GM12801 (cell line): ENCODE results near the gene VPS37B.

ENCODE experiments used
- TF ChIP-seq, protein P1 (sequence below): IDR thresholded peaks from one replicate; pipeline ENCODE4 v1.5.1; 2011; ENCODE audit warnings: control low read depth; ENCODE audit not compliant: insufficient read length; ENCODE audit errors: extremely low read depth

VPS37B gene

DNA sequence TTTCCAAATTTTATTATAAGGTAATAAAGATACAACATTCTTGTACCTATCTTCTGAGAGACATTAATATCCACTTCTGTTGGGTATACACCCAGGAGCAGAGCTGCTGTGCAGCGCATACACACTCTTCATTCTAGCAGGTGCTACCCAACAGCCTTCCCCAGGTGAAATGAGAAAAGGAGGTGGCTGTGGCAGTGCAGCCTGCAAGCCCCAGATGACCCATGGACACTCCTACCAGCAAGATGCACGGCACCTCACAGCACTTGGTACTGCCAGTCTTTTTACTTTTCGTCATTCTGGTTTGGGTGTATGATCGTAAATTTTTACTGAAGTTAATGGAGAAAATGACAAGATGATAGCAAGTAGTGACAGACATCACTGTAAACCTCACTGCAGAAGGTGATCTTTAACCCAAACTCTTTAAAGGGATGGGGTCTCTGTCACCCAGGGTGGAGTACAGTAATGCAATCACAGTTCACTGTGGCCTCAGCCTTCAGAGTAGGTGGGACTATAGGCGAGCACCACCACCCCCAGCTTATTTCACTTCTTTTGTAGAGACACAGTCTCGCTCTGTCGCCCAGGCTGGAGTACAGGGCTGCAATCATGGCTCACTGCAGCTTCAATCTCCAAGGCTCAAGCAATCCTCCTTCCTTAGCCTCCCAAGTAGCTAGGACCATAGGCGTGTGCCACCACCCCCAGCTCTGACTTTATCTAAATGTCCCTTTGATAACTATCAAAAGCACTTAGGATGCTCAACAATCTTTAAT, 26.5 kb downstream of the VPS37B start:
- TF ChIP-seq, protein P1, sequence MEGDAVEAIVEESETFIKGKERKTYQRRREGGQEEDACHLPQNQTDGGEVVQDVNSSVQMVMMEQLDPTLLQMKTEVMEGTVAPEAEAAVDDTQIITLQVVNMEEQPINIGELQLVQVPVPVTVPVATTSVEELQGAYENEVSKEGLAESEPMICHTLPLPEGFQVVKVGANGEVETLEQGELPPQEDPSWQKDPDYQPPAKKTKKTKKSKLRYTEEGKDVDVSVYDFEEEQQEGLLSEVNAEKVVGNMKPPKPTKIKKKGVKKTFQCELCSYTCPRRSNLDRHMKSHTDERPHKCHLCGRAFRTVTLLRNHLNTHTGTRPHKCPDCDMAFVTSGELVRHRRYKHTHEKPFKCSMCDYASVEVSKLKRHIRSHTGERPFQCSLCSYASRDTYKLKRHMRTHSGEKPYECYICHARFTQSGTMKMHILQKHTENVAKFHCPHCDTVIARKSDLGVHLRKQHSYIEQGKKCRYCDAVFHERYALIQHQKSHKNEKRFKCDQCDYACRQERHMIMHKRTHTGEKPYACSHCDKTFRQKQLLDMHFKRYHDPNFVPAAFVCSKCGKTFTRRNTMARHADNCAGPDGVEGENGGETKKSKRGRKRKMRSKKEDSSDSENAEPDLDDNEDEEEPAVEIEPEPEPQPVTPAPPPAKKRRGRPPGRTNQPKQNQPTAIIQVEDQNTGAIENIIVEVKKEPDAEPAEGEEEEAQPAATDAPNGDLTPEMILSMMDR: no peak

GRCh38 chr12:122868471-122869177, 27.3 kb downstream of the VPS37B start:
- TF ChIP-seq, protein P1: no peak

DNA sequence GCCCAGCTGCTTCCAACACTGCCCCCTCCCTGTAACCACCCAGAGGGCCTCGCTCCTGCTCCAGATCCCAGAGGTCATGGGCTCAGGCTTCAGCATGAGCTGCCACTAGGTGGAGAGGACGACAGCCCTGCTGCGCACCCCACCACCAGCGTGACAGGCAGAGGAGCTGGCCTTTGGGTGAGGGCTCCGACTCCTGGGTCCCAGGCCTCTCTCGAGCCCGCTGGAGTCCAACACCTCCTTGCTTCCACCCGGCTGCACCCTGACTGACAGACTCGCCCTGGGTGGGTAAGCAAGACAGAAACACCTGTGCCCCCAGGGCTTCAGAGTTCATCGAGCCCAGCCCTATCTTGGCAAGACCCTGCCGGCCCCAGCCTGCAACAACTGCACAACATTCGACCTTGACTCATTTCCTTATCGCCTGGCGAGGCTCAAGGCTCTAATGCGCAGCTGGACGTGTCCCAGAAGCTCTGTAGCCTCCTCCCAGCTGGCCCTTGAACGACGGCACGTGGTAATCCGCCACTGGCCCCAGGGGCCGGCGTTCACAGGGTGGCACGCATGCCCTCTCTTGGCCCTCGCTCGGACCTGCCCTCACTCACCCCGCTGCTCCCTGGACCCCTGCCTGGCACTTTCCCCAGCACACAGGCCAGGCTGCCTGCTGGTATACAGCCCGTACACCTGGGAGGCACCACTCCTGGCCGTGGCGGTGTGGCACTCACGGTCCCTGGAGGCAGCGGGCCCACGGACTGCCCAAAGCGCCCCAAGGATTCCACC, 28.0 kb downstream of the VPS37B start:
- TF ChIP-seq, protein P1: no peak

DNA sequence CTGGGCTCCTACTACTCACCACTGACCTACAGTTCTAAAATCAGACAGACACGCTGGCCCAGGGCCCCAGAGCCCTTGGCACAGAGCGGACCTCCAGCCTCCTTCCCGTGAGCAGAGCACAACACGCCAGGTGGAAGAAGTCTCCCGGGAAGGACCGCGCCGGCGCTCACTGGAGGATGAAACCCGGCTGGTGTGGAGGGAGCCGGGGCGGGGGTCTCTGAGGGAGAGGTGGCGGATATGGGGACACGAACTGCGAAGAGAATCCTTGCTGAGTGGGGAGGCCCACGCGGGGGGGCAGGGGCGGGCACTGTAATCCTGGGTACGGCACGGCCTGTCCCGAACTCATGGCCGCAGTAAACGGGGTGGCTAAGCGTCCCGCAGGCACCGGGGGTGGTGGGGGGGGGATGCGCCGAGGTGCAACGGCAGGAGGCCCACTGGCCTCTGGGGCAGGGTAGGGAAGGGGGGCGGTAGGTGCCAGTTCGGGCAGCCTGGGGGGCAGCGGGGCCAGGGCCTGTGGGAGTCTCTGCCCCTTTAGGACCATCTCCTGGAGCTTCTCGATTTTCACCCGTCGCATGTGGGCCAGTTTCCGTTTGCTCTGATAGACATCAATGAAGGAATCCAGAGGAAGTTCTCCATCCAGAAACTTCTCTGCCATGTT, 28.8 kb downstream of the VPS37B start:
- TF ChIP-seq, protein P1: no peak

GRCh38 chr12:122866379-122866778, 29.5 kb downstream of the VPS37B start:
- TF ChIP-seq, protein P1: no peak

DNA sequence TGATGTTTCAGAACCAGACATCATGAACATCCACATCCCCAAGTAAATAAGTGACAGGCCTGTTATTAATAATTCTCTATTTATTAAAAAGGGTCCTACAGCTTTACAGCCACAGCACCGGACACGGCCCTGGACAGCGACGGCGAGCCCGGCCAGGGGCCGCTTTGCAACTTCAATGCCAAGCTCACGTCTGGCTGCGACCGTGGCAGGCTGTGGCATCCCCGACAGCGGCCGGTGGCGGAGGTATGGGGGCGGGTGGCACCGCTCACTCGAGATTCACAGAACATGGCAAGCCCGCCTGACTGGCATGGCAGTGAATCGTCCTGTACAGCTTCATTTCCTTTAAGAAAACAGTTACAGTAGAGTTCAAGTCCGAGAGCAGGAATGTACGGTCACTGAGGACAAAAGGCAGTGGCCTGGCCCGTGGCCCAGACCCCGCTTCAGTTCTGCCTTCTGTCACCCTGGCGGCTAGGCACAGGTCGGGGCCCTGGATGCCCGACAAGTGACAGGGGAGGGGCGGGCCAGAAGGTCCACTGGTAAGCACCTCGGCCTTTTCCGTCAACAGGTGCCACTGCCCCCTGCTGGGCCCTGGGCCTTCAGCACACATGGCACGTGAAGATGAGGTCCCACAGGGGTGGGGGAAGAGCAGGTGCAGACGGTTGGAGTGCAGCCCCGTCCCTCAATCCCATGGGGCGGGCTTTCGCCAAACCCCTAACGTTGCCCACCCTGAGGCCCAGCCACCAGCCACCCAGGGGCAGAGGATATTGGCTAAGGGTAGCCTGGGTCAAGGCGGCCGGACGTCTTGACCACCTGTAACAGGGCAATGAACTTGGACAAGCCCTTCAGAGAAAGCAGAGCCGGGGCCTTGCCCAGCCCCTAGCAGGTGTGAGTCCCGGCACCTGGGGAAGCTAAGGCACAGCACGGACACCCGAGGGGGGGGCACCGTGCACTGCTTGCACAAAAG, 30.4 kb downstream of the VPS37B start:
- TF ChIP-seq, protein P1: no peak
